ENCODE measurements around the gene SEMA7A.

- no peak for TF ChIP-seq CTCF (IDR thresholded peaks at IDR 0.05)
- TF ChIP-seq POLR2A (IDR thresholded peaks at IDR 0.05), result no peak
Measured at GRCh38 chr15:74400915-74401757, 32.6 kb downstream of the SEMA7A start.
